Renal pelvis (tissue), 3 donors: ENCODE measurements around the gene DQX1. TPM values are rescaled to one million over a fixed set of nuclear protein-coding genes. Genes with fewer than 3 reads are reported as not detected.

ENCODE experiments used
- polyA plus RNA-seq, 3 donors: library from polyadenylated mRNA; unstranded; fragments of 120-200 nt; gene quantifications; one replicate each; pipeline ENCODE4 v1.2.1, GENCODE V29; 2013; ENCODE audit not compliant: insufficient read length in 3 of 3

The DQX1 gene
- polyA plus RNA-seq, 3 donors, result 0.21 to 0.57 (median 0.43) TPM

Other genes with a start within 250 kb of the DQX1 start
- 1 to 10 TPM; 1.9 to 5.6 (median 3.4) TPM for gene SLC4A5, start 182.8 kb downstream of the DQX1 start, polyA plus RNA-seq
- gene DCTN1, start 145.9 kb downstream of the DQX1 start, polyA plus RNA-seq, result 100 to 1,000 TPM; 157 to 179 (median 167) TPM
- 1 to 10 TPM; 8.4 to 9.2 (median 8.5) TPM for gene C2orf81, start 104.6 kb downstream of the DQX1 start, polyA plus RNA-seq
- gene WDR54, start 104.5 kb downstream of the DQX1 start, polyA plus RNA-seq, result 10 to 100 TPM; 38.6 to 44.6 (median 43.7) TPM
- 10 to 100 TPM; 77.2 to 92.8 (median 82.4) TPM for gene RTKN, start 84.3 kb downstream of the DQX1 start, polyA plus RNA-seq
- gene INO80B, start 71.1 kb downstream of the DQX1 start, polyA plus RNA-seq, result 10 to 100 TPM; 26.5 to 38.9 (median 28.7) TPM
- gene WBP1, start 67.8 kb downstream of the DQX1 start, polyA plus RNA-seq, result 100 to 1,000 TPM; 126 to 130 (median 127) TPM
- 10 to 100 TPM; 48.8 to 60.1 (median 49.3) TPM for gene MOGS, start 60.8 kb downstream of the DQX1 start, polyA plus RNA-seq
- 10 to 100 TPM; 52.0 to 74.4 (median 62.3) TPM for gene MRPL53, start 53.6 kb downstream of the DQX1 start, polyA plus RNA-seq
- gene CCDC142, start 43.2 kb downstream of the DQX1 start, polyA plus RNA-seq, result 10 to 100 TPM; 10.2 to 18.6 (median 17.1) TPM
- gene TTC31, start 43.1 kb downstream of the DQX1 start, polyA plus RNA-seq, result 10 to 100 TPM; 29.3 to 36.0 (median 34.1) TPM
- gene LBX2, start 26.6 kb downstream of the DQX1 start, polyA plus RNA-seq, result 1 to 10 TPM; 3.1 to 7.9 (median 3.9) TPM
- 10 to 100 TPM; 25.2 to 29.2 (median 27.8) TPM for gene PCGF1, start 18.5 kb downstream of the DQX1 start, polyA plus RNA-seq
- gene TLX2, start 11.8 kb downstream of the DQX1 start, polyA plus RNA-seq, result under 1 TPM; 0.06 to 0.17 (median 0.13) TPM
- 100 to 1,000 TPM; 106 to 113 (median 110) TPM for gene AUP1, start 3.5 kb upstream of the DQX1 start, polyA plus RNA-seq
- 10 to 100 TPM; 34.8 to 37.9 (median 37.0) TPM for gene HTRA2, start 3.7 kb upstream of the DQX1 start, polyA plus RNA-seq
- 10 to 100 TPM; 10.1 to 11.4 (median 11.4) TPM for gene LOXL3, start 27.7 kb upstream of the DQX1 start, polyA plus RNA-seq
- gene DOK1, start 28.5 kb upstream of the DQX1 start, polyA plus RNA-seq, result 10 to 100 TPM; 10.1 to 11.0 (median 10.5) TPM
- 1 to 10 TPM in 1 of 3 donors, under 1 TPM in 2; 0.61 to 1.1 (median 0.75) TPM for gene M1AP, start 122.1 kb upstream of the DQX1 start, polyA plus RNA-seq
- 1 to 10 TPM; 6.8 to 8.7 (median 7.4) TPM for gene SEMA4F, start 128.0 kb upstream of the DQX1 start, polyA plus RNA-seq